Fibroblast of lung (primary cell): Measurements from ENCODE around the gene GSK3A.
"Not testable (repeated sequence)": the region's sequence is repeated elsewhere in the genome, so short reads cannot be mapped to it uniquely, and the experiment has no call there.

Experiments used
- CTCF ChIP-seq, 2 donors: IDR thresholded peaks in 1 of 2; conservative IDR thresholded peaks in 1 of 2; 1 replicate in 1 of 2; 2 replicates in 1 of 2; pipeline ENCODE4 v1.5.1; 2011 to 2012; ENCODE audit warnings: low read length in 2 of 2, control low read depth in 1 of 2, inconsistent platforms in 1 of 2, low read depth in 1 of 2, mild to moderate bottlenecking in 1 of 2
- EZH2 ChIP-seq: IDR thresholded peaks from 2 replicates; pipeline ENCODE4 v1.5.1; 2012; ENCODE audit warnings: low read length, control low read depth, mild to moderate bottlenecking; ENCODE audit errors: missing control alignments

GRCh38 chr19:42266105-42266504 is 23.7 kb upstream of the GSK3A start:
- TF ChIP-seq CTCF (conservative IDR thresholded peaks at IDR 0.05 in 1 of 2, IDR thresholded peaks at IDR 0.05 in 1 of 2; ENCODE audit: low read depth in 1 of 2, low read length in 2 of 2); EZH2: not testable (repeated sequence)
